ENCODE results near the gene ARL4C.

The ARL4C gene

GRCh38 chr2:234478121-234478858, 18.6 kb downstream of the ARL4C start:
- DNase-seq (ENCODE audit: low read depth), result no peak
- H3K4me3 ChIP-seq (ENCODE audit: control insufficient read depth, low read depth, low read length), result no peak overlapping the region

DNA sequence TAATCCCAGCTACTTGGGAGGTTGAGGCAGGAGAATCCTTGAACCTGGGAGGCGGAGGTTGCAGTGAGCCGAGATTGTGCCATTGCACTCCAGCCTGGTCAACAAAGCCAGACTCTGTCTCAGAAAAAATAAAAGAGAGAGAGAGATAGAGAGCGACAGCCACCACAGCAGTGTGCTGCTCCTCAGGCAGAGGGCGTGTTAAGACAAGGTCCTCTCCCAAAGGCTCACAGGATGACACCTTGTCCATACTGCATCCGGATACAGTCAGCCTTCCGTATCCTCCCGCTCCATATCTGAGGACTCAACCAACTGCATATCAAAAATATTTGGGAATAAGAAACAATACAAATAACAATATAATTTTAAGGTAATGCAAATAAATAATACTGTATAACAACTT, 20.1 kb downstream of the ARL4C start:
- TF ChIP-seq, protein P1, sequence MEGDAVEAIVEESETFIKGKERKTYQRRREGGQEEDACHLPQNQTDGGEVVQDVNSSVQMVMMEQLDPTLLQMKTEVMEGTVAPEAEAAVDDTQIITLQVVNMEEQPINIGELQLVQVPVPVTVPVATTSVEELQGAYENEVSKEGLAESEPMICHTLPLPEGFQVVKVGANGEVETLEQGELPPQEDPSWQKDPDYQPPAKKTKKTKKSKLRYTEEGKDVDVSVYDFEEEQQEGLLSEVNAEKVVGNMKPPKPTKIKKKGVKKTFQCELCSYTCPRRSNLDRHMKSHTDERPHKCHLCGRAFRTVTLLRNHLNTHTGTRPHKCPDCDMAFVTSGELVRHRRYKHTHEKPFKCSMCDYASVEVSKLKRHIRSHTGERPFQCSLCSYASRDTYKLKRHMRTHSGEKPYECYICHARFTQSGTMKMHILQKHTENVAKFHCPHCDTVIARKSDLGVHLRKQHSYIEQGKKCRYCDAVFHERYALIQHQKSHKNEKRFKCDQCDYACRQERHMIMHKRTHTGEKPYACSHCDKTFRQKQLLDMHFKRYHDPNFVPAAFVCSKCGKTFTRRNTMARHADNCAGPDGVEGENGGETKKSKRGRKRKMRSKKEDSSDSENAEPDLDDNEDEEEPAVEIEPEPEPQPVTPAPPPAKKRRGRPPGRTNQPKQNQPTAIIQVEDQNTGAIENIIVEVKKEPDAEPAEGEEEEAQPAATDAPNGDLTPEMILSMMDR (conservative IDR thresholded peaks at IDR 0.05; ENCODE audit: control insufficient read depth, insufficient read depth, low read depth, low read length), result no peak
- no peak for DNase-seq (ENCODE audit: low read depth)
- no peak overlapping the region for H3K4me3 ChIP-seq (ENCODE audit: control insufficient read depth, low read depth, low read length)

More at GRCh38 chr2:234478121-234478858, 18.6 kb downstream of the ARL4C start:
- TF ChIP-seq, protein P1 (conservative IDR thresholded peaks at IDR 0.05; ENCODE audit: control insufficient read depth, insufficient read depth, low read depth, low read length), result no peak

DNA sequence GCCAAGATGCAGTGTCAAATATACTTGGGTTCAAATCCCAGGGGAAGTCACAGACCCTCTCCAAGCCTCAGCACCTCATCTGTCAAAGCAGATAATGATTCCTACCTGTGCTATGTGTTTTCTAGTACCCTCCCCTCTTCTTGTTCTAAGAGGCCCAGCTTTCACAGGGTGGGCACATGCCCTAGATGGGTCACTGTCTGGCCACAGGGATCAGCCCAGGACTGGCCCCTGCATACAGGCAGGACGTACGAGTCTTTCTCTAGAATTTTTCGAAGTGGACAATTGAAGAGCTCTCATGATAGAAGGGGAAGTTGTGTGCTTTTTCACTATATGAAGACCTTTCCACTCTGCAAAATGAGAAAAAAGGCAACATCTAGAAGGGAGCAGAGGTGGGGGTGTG, 22.2 kb downstream of the ARL4C start:
- TF ChIP-seq, protein P1 (conservative IDR thresholded peaks at IDR 0.05; ENCODE audit: control insufficient read depth, insufficient read depth, low read depth, low read length), result no peak
- H3K4me3 ChIP-seq (ENCODE audit: control insufficient read depth, low read depth, low read length), result no peak overlapping the region
- no peak for DNase-seq (ENCODE audit: low read depth)

- no peak overlapping the region for H3K4me3 ChIP-seq (ENCODE audit: control insufficient read depth, low read depth, low read length)
- DNase-seq (ENCODE audit: low read depth), result no peak
- TF ChIP-seq, protein P1 (conservative IDR thresholded peaks at IDR 0.05; ENCODE audit: control insufficient read depth, insufficient read depth, low read depth, low read length), result no peak
Measured at GRCh38 chr2:234472155-234472554, 24.7 kb downstream of the ARL4C start.

DNA sequence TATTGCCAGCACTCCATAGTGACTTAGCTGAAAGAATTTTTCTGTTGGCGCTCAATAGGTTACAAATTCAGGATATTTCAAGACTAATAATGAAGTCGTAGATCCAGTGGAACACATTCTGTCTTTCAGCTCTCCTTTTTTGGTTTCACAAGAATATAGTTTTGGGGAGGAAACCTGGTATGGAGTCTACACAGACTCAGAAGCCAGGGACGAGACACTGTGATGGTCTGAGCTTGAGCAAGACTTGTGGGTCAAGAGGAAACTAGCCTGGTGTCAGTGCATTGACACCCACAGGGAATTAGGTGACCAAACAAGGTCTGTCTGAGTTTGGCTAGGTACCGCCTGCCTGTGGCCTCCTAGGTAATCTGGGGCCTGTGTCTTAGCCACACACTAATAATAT, 26.9 kb downstream of the ARL4C start:
- TF ChIP-seq, protein P1 (conservative IDR thresholded peaks at IDR 0.05; ENCODE audit: control insufficient read depth, insufficient read depth, low read depth, low read length), result no peak
- no peak overlapping the region for H3K4me3 ChIP-seq (ENCODE audit: control insufficient read depth, low read depth, low read length)
- no peak for DNase-seq (ENCODE audit: low read depth)

- no peak overlapping the region for H3K4me3 ChIP-seq (ENCODE audit: control insufficient read depth, low read depth, low read length)
- TF ChIP-seq, protein P1 (conservative IDR thresholded peaks at IDR 0.05; ENCODE audit: control insufficient read depth, insufficient read depth, low read depth, low read length), result no peak
- no peak for DNase-seq (ENCODE audit: low read depth)
Measured at GRCh38 chr2:234469251-234469845, 27.5 kb downstream of the ARL4C start.

Measured in fibroblast of mammary gland (primary cell).